NCI-H748 treated with DMSO at 0.1 percent for 48 hours (cell line): ENCODE data around the gene TRAF7.
A peak's percentile ranks its signal among the peaks of the same experiment; 100 is the strongest.
"Not testable (repeated sequence)": the region's sequence is repeated elsewhere in the genome, so short reads cannot be mapped to it uniquely, and the experiment has no call there.

ENCODE experiments used
- DNase-seq: peaks from one replicate; lab custom pipeline; 2025; lab: John Stamatoyannopoulos, UW

TRAF7 gene

DNA sequence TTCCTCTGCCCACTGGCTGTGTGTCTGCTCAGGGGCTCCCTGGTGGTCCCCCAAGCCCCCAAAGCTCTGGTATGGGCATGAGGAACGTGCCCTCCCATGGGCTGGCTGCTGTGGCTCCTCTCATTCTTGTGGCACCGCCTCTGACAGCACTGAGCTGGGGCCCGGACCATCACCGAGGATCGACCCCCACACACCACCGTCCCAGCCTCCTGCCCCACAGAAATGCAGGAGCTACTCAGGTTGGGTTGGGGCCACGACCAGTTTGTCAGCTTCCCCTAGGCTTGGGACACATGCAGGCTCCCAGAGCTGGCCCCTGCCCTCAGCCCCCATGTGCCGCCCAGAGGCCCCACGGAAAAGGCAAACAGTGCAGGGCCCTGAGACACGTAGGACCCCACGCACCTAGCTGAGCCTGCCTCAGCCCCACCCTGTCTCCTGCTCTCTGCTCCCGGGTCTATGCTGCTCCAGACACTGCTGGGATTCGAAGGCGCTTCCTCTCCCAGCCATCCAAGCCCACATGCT, 44.1 kb downstream of the TRAF7 start:
- DNase-seq: no peak

DNA sequence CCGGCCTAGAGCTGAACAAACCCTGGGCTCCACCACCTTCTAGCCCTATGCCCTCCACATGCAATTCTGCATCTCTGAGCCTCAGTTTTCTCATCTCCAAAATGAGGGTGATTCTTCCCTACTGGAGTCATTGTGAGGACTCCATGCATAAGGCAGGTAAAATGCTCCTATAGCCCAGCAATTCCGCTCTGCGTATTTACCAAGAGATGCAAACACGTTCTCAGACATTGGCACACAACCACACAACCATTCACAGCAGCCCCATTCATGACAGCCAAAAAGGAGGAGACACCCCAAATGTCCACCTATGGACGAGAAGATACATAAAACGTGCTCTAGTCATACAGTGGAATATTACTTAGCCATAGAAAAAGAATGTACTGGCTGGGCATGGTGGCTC, 44.7 kb downstream of the TRAF7 start:
- DNase-seq: no peak

DNA sequence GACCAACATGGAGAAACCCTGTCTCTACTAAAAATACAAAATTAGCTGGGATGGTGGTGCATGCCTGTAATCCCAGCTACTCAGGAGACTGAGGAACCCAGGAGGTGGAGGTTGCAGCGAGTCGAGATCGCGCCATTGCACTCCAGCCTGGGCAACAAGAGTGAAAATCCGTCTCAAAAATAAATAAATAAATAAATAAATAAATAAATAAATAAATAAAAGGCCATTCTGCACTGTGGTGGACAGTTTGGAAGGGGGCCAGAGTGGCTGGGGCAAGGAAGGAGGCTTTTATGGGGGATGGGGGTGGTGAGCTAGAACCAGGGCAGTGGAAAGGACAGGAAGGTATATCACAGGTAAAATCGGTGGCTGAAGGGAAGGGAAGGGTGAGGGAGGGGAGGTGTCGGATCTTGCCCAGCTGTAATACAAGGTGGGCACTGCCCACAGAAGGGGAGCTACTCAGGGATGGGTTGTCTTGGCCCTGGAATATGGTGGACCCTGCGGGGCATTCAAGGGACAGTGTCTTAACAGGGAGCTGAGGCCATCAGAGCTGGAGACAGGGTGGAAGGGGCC, 47.6 kb downstream of the TRAF7 start:
- not testable (repeated sequence) for DNase-seq

DNA sequence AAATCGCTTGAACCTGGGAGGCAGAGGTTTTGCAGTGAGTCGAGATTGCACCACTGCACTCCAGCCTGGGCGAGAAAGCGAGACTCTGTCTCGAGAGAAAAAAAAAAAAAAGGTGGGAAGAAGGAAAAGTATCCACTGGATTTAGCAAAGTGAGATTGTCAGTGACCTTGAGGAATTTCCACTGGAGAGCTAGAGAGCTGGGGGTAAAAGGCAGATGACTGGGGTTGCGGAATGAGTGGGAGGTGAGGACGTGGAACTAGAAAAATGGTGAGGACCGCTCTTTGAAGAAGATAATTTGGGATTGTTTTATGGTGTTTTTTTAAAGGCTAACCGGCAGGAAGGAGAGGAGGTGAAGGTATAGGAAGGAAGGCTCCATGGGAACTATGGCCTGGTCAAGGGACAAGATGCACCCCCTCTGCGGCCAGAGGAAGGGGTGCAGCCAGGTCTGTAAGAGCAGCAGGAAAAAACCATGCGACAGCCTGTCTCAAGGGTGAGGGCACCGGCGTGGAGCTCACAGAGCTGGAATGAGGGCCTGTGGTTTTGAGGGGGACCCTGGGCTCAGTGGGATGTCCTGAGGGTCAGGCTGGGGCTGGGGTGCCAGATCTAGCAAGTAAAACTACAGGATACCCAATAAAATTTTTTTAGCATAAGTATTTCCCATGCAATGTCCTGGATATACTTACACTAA, 49.0 kb downstream of the TRAF7 start:
- DNase-seq: no peak

DNA sequence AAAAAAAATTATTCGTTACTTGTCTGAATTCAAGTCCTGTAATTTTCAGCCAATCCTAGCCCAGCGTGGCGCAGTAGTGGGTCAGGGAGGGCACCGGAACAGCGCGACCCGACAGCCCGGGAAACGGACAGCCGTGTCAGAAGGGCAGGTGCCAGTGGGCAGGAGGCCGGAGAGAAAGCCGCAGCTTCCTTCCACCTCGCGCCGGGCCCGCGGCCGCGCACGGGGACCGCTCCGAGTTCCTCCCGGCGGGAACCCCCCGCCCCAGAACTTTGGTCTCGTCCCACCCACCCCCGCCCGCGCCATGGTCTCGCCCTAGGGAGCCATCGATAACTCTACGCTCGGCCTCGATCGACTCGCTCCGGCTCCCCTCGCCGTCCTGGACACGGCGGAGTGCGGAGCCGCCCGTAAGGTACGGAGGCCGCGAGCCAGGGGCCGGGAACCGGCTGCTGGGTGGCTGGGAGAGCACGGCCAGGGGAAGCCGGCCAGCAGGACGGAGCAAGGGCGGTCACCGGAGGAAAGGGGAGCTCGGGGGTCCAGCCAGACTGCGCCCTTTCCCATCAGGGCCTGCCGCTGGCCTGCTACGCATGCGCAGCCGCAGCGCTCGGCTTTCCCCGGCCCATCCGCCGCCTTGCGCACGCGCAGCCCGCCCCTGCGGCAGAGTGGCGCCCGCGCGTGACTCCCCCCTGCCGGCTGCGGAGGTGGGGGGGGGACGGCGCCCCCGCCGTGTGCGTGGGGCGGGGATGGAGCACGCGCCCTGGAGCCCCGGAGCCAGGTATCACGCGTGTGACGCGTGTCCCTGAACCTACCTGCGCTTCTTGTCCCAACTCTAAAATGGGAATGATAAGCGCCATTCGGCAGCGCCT, 49.8 kb downstream of the TRAF7 start, which contains the start of gene MLST8:
MLST8 (plus strand) TSS at position 351 of the 863 bp plus-strand sequence. CDS start 632 bp downstream, outside the sequence.
- DNase-seq: peak; percentile 30

DNA sequence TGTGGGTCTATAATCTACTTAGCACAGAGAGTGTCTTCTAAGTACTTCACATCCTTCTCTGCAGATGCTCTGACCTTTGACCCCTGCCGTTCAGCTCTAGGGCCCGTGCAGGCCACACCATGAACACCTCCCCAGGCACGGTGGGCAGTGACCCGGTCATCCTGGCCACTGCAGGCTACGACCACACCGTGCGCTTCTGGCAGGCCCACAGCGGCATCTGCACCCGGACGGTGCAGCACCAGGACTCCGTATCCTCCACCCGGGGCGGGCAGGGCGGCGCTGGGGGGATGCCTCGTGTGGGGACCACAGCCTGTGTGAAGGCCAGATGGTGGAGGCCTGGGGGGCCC, 50.4 kb downstream of the TRAF7 start:
- no peak for DNase-seq

DNA sequence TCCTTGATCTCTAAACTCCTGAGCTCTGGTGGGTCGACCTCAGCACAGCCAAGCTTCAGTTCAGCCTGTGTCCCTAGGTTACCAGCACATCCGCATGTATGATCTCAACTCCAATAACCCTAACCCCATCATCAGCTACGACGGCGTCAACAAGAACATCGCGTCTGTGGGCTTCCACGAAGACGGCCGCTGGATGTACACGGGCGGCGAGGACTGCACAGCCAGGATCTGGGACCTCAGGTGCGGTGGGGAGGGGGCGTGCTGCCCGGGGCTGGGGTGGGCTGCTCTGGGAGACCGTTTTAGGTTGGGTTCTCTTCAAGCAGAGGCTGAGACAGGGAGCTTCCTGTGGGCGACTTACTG, 50.8 kb downstream of the TRAF7 start:
- no peak for DNase-seq

DNA sequence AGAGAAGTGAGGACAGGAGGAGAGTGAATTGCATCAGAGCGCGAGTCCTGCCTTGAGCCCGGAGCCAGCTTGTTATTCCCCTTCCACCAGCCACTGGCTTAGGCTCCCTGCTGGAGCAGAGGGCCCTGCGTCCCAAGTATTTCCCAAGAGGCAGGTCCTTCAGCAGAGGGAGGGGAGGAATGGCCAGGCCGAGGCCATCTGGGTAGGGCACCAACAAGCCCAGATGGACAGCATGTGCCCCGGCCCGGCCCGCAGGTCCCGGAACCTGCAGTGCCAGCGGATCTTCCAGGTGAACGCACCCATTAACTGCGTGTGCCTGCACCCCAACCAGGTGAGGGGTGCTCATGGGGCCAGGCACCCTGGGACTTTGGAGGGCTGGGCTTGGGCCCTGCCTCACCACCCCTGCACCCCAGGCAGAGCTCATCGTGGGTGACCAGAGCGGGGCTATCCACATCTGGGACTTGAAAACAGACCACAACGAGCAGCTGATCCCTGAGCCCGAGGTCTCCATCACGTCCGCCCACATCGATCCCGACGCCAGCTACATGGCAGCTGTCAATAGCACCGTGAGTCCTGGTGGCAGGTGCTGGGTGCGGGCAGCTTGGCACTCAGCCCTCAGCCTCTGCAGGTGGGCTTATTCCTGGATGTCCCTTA, 51.3 kb downstream of the TRAF7 start:
- no peak for DNase-seq

DNA sequence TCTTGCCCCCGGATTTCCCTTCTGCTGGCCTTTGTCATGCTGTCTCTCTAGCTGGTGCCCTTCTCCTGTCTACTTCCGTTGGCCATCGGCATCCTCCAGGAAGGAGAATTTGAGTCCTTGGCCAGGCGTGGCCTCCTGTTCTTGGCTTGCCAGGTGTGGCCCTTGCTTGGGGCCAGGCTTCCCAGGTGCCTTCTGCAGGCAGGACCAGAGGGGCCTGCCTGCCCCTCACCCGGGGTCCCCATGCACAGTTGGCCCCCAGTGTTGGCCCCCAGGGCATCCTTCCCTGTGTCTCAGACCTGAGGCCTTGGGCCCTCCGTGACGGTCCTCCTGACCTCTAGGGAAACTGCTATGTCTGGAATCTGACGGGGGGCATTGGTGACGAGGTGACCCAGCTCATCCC, 52.3 kb downstream of the TRAF7 start:
- DNase-seq: no peak

DNA sequence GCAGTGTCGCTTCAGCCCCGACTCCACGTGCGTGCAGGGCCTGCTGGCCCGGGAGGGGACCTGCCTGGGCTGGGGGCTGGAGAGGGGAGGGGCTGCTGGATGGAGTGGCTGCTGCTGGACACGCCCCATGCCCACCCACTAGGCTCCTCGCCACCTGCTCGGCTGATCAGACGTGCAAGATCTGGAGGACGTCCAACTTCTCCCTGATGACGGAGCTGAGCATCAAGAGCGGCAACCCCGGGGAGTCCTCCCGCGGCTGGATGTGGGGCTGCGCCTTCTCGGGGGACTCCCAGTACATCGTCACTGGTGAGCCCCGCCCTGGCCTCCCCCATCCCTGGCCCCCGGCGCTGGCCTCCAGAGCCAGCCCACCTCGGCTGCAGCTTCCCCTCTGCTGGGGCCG, 52.7 kb downstream of the TRAF7 start:
- DNase-seq: no peak

DNA sequence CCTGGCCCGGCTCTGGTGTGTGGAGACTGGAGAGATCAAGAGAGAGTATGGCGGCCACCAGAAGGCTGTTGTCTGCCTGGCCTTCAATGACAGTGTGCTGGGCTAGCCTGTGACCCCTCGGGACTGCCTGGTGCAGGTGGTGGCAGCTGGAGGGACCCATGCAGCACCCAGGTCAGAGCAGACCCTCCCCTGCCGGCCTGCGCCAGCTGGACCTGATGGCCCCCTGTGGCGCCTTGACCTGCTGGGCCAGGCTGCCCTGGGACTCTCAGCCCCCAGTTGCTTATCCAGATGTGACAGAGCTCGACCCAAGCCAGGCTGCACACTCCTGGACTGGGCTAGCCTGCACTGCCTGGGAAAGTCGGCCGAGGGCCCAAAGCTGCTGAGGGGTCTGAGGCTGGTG, 53.2 kb downstream of the TRAF7 start:
- DNase-seq: no peak

DNA sequence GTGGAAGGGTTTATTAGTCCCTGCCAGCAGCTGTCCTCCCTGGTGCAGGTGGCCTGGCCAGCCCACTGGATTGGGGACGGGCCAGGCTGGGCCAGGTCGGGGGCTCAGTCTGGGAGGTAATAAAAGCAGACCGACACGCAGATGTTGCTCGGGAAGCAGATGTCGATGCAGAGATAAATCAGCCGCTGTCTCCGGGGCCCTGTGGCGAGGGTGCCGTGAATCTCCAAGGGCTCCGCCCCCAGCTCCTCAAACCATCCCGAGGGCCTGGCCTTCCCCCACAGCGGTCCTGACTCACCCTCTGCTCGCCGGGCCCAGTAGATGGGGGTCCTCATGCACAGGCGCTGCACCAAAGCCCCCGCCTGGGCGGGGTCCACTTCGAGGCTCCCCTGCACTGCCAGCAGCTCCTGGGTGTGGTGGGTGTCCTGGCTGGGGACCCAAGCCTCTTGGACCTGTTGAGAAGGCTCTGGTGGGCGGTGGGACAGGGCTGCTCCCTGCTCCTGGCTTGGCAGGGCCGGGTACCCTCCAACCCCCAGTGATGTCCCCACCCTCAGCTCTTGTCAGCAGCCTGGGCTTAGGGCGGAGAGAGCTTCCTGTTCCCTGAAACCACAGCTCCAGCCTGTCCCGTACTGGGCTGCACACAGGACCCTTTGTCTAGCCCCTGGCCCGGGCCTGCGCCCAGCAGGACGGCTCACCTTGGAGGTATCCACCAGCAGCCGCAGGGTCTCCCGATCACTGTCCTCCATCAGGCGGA, 53.9 kb downstream of the TRAF7 start:
- DNase-seq: no peak

DNA sequence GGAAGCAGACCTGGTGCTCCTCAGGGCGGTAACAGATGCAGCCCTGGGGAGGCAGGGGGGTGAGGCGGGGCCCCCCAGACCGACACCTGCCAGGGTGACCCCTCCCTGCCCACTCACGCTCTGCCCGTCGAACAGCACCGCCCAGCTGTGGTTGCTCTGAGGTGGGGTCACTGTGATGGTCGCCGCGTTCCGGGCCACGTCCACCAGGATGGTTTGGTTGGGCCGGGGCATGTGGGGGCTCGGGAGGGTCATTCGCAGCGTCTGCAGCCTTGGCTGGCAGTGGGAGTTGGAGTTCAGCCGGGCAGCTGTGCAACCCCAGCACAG, 54.4 kb downstream of the TRAF7 start:
- DNase-seq: no peak

DNA sequence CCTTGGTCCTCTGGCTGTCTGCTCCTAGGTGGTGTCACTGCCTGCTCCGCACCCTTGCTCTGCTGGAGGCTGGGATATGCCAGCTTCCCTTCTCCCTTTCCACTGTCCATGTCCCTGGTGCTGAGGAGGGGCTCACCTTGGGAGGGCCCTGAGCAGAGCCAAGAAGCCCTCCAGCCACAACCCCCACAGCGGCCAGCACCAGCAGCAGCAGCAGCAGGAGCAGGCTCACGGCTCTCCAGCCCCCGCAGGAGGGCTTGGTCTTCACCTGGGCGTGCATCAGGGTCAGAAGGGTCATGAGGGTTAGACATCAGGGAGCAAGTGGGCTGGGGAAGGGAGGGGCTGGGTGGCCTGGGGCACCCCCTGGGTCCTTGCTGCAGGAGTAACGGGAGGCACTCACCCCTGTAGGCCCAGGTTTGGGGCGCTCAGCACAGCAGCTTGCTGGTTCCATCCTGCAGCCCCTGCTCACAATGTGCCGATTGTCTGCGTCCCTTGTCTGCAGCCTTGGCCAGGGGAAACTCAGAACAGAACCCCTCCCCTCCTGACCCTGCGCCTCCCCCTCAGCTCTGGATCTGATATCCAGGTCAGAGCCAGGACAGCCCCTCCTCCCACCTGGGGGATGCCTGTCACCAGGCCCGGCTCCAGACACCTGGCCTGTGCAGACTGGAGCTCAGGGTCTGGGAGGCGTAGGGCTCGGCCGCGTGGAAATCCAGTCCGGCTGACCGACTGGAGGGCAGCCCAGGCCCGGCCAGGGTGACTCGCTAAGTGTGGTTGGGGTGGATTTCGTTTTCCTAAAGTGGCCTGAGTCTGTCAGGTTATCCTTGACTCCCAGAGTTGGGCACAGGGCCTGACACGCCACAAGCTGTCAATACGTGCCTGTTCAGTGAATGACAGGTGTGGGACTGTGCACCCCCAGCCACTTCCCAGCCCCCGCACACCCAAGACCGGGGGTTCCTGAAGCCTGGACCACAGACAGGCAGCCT, 55.1 kb downstream of the TRAF7 start, which contains the start of gene BRICD5:
BRICD5 (minus strand) TSS at position 478 of the 980 bp plus-strand sequence; CDS start at position 448, 30 bp downstream.
- DNase-seq: no peak

DNA sequence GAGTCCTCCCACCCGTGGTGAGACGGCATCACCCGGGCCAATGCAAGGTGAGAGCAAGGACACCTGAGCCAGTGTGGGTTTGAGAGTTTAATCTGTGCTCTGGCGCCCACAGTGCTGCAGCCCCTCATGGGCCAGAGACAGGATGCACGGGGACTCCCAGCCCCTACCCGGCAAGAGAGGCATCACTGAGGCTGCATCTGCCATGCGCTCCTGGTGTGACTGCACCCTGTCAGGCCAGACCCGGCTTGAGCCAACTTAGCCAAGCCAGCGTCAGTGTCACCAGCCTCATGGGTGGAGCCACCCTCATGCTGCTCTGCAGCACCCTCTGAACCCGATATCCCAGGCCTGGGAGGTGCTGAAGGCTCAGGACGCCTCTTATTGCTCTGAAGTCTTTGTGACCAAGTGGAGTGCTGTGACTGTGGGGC, 56.4 kb downstream of the TRAF7 start:
- DNase-seq: no peak

DNA sequence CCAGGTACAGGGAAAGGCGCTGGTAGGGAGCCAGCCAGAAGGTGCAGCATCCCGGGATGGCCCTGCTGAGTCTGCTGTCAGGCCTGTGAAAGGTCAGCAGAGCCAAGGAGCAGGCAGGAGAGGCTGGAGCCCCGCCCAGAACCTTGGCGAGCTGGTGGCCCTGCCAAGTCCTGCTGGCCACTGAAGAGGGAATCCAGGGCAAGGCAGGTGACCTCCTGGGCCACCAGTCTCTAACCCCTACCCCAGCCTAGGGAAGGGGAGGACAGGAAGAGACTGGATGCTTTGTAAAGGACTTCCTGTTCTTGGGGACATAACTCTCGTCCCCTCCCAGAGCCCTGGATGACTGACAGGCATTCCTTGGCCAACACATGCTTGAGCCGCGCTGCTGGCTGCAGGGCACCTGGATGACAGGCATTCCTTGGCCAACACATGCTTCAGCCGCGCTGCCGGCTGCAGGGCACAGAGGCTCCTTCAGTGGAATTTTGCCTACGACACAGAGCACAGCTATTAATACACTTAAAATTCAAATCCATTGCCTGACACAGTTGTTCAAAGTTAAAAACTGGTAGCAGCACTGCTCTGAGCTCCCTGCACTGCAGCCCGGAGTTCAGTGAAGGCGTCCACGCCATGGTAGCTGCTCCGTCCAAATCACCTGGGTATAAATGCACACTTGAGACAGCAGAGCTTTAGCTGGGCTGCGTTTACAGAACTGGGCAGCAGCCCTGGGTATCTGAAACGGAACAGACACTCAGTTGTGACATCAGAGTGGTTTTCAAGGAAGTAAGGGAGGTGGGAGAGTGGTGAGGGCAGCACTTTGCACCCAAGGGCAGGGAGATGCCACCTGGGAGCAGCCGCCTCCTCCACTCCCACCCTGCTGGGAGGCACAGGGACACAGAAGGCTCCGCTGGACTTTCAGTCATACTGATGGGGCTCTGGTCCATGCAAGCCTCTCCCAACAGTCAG, 57.1 kb downstream of the TRAF7 start:
- DNase-seq: no peak

DNA sequence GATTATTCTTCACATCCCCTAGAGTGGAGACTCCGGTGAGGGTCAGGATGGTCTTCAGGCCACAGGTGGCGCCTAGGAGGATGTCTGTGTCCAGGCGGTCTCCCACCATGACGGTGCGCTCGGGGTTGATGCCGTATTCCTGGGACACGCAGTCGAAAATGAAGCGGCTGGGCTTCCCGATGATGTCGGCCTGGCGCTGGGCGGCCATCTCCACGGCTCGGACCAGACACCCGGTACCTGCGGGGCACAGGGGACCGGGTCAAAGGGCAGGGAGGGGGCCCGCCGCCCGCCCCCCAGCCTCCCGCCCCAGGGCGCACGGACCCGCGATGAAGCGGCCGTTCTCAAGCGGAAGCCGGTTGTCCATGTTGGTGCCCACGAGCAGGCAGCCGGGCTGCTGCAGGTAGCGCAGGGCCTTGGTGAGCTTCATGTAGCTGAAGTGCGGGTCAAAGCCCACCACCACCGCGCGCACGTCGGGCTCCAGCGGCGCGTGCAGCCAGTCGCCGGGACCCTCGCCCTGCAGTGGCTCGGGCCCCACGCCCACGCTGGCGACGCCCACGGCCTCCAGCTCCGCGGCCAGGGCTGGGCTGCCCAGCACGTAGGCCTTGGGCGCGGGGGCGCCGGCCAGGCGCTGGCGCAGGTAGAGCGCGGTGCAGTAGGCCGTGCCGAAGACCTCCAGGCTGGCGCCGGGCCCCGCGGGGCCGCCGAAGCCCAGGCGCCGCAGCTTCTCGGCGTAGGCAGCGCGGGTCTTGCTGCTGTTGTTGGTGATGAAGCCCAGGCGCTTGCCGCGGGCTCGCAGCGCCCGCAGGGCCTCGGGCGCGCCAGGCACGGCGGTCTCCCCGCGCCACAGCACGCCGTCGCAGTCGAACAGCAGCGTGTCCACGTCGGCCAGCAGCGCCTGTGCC, 58.5 kb downstream of the TRAF7 start:
- DNase-seq: no peak

DNA sequence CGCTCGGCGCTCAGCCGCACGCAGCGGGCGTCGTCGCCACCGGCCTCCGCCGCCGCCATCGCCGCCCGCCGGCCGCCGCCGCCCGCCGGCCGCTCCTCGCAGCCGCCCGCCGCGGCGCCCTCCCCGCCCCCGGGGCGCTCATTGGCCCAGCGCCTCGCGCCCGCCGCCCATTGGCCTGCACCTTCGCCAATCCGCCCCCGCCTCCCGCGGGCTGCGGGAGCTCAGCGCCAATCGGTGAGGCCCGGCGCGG, 59.1 kb downstream of the TRAF7 start, which contains the start of gene PGP:
PGP (minus strand) TSS at position 122 of the 250 bp plus-strand sequence; CDS start at position 59, 63 bp downstream.
- no peak for DNase-seq
